Heart left ventricle (tissue), 16 donors: ENCODE measurements around the gene ZNF43. TPM values are rescaled to one million over a fixed set of nuclear protein-coding genes. Genes with fewer than 3 reads are reported as not detected.

Experiments
- ATAC-seq, 4 donors: fragments of 200-7000 bp; cut with Tn5 transposase; one replicate each; pipeline ENCODE4 v1.9.1; 2020 to 2022; ENCODE audit warnings: moderate library complexity in 4 of 4, mild to moderate bottlenecking in 3 of 4, moderate number of reproducible peaks in 1 of 4
- DNase-seq, 5 donors: peaks; one replicate each; pipeline ENCODE4 v3.0.0-alpha.2; 2020
- H3K27ac ChIP-seq, 12 donors: fragments of 200-600 bp; sonication (generic) in 4 of 12; one replicate each; pipeline versions ENCODE4 v1.5.0 to v1.8.0; 2016 to 2022; ENCODE audit warnings: mild to moderate bottlenecking in 2 of 12
- H3K27me3 ChIP-seq, 9 donors: fragments of 200-600 bp; sonication (generic) in 2 of 9; one replicate each; pipeline versions ENCODE4 v1.5.1 to v1.8.0; 2016 to 2022; ENCODE audit warnings: mild to moderate bottlenecking in 3 of 9
- H3K36me3 ChIP-seq, 9 donors: fragments of 200-600 bp; sonication (generic) in 2 of 9; one replicate each; pipeline versions ENCODE4 v1.5.0 to v1.8.0; 2018 to 2022; ENCODE audit warnings: mild to moderate bottlenecking in 2 of 9
- H3K4me1 ChIP-seq, 12 donors: fragments of 200-600 bp; sonication (generic) in 4 of 12; one replicate each; pipeline versions ENCODE4 v1.5.0 to v1.8.0; 2016 to 2022; ENCODE audit warnings: mild to moderate bottlenecking in 3 of 12
- H3K4me3 ChIP-seq, 12 donors: fragments of 200-600 bp; sonication (generic) in 4 of 12; one replicate each; pipeline versions ENCODE4 v1.5.0 to v1.8.0; 2017 to 2022; ENCODE audit warnings: mild to moderate bottlenecking in 9 of 12, moderate library complexity in 4 of 12
- H3K9me3 ChIP-seq, 12 donors: fragments of 200-600 bp; sonication (generic) in 4 of 12; one replicate each; pipeline versions ENCODE4 v1.5.0 to v1.8.0; 2016 to 2022; ENCODE audit warnings: mild to moderate bottlenecking in 1 of 12
- POLR2A ChIP-seq, 2 donors: fragments of 450-650 bp; IDR thresholded peaks; one replicate each; pipeline ENCODE4 v1.6.1; 2017; ENCODE audit warnings: antibody characterized with exemption in 2 of 2, mild to moderate bottlenecking in 2 of 2, moderate library complexity in 2 of 2
- WGBS, 4 donors: extraction: QIAGEN DNeasy Blood & Tissue Kit in 2 of 4; methylation state at CpG; one replicate each; pipeline versions ENCODE4 v1.1.5 to v1.1.7; 2013 to 2018; 5-methylcytosine and 5-hydroxymethylcytosine counted together
- intact Hi-C, 10 donors: fragments of 100-400 bp; cut with DNase I; formaldehyde crosslinking; loops; one replicate each; pipeline versions ENCODE4 v1.11.1 to v1.14.2; 2022
- polyA plus RNA-seq, 2 donors: library from polyadenylated mRNA; stranded (reverse); fragments of 200-250 nt; gene quantifications; one replicate each; pipeline ENCODE4 v1.2.3, GENCODE V29; 2013
- total RNA-seq, 9 donors: library from RNA; depleted of rRNA in 2 of 9; stranded (reverse); fragments of >200 nt in 2 of 9; fragmentation: NEBNext Ultra II Directional in 3 of 9; extraction: Animal tissue kit (Norgen Biotek cat#: 25700) in 3 of 9; gene quantifications; one replicate each; pipeline versions ENCODE4 v1.1.0 to v1.2.4, GENCODE V29; 2016 to 2023
- TF ChIP-seq, protein P1 (sequence below), 12 donors: fragments of 200-600 bp; sonication (generic) in 4 of 12; IDR thresholded peaks; one replicate each; pipeline versions ENCODE4 v1.5.0 to v1.8.0; 2018 to 2022; ENCODE audit warnings: antibody characterized with exemption in 12 of 12, mild to moderate bottlenecking in 5 of 12
- donor health status: ischemic (EF 13 %, LVEDD 7.1; RV severe dilation, severe dysfunction).
- donor health status: healthy with polysubstance abuse.
- donor health status: DM: no; HTN: yes; CAD: no.
- donor health status: DM: no; HTN: no; CAD: no.
- donor health status: ischemic (EF 25% LVEDD 6.9; RV normal size, moderate dysfunction).
- donor health status: ischemic (EF 25% LVEDD 5.7; RV mildly dilated, moderate dysfunction).
- donor health status: healthy.
- donor health status: DM: yes; HTN: yes; CAD: no.
- donor health status: ischemic (EF 35%, LVEDD 5.7; RV mildly dilated, moderate dysfunction).
- donor health status: nonischemic (EF 11% LVEDD 7.7; RV severe dilation, severe dysfunction).
- donor health status: DM: yes; HTN: yes; CAD: no.
- donor health status: PGD.
- donor health status: ischemic (EF 29% LVEDD 5.4; RV normal size, mild dysfunction).
- donor health status: nonischemic (EF 23%, LVEDD 6.1; RV moderate dilation, normal function).

ZNF43 gene
- total and polyA plus RNA-seq, 11 donors: 2.6 to 13.8 (median 6.0) TPM

DNA sequence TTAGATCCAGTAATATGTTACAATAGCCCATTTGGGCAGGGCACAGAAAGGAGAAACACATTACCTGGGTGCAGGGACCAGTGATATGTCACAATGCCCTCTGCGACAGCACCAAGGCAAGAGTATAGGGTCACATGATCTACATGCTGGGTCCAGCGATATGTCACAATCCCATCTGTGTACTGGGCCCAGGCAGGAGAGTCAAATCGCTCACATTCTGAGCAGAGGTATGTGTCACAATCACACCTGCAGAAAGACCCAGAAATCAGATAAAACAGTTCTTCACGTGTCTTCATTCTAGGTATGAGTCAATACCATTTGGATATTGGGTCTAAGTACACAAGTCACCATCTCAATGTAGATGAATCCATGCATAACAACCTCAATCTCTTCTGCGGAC, 7.1 kb upstream of the ZNF43 start:
- Histone ChIP-seq H3K36me3 (peaks cover 0 to 76% (median 53%) of the 10 kb centered on the region in 9 donors), H3K4me1 (no peaks in the 10 kb centered on the region)
- TF ChIP-seq, protein P1, sequence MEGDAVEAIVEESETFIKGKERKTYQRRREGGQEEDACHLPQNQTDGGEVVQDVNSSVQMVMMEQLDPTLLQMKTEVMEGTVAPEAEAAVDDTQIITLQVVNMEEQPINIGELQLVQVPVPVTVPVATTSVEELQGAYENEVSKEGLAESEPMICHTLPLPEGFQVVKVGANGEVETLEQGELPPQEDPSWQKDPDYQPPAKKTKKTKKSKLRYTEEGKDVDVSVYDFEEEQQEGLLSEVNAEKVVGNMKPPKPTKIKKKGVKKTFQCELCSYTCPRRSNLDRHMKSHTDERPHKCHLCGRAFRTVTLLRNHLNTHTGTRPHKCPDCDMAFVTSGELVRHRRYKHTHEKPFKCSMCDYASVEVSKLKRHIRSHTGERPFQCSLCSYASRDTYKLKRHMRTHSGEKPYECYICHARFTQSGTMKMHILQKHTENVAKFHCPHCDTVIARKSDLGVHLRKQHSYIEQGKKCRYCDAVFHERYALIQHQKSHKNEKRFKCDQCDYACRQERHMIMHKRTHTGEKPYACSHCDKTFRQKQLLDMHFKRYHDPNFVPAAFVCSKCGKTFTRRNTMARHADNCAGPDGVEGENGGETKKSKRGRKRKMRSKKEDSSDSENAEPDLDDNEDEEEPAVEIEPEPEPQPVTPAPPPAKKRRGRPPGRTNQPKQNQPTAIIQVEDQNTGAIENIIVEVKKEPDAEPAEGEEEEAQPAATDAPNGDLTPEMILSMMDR (IDR thresholded peaks at IDR 0.05): no peak
- TF ChIP-seq POLR2A (IDR thresholded peaks at IDR 0.05): no peak

DNA sequence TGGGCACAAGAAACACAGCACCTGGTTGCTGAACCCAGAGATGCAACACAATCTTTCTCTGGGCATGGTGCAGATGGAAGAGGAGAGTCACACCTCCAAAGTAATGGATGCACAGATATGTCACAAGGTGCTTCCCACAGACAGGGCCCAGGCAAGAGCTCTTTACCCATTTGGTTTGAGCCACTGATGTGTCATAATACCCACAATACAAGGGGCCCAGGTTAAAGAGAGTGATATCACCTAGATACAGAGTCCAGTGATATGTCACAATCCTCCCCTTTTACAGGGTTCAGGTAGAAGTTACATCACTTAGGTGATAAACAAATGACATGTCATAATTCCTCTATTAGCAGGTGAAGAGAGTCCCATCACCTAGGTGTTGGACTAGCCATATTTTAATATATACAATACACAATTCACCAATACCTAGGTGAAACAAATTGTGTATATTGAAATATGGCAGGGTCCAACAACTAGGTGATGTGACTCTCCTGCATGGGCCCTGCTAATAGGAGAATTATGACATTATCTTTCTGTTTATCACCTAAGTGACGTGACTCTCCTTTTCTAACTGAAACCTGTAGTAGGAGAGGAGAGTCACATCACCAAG, 5.6 kb upstream of the ZNF43 start:
- ATAC-seq (no peak), DNase-seq (no peak)
- Histone ChIP-seq H3K9me3 (no peaks in the 10 kb centered on the region), H3K27ac (no peak overlapping the region), H3K4me1 (peaks cover 0 to 3% (median 1%) of the 10 kb centered on the region in 12 donors), H3K36me3 (peaks cover 0 to 68% (median 51%) of the 10 kb centered on the region in 9 donors), H3K4me3 (no peak overlapping the region), H3K27me3 (no peaks in the 10 kb centered on the region)
- whole genome bisulfite sequencing, 4 donors: 55 to 68% (median 58%) methylated on average over 1 of the region's 1 CpG
- intact Hi-C loops: no loop called here
- TF ChIP-seq, protein P1 (IDR thresholded peaks at IDR 0.05): no peak
- TF ChIP-seq POLR2A (IDR thresholded peaks at IDR 0.05): no peak

More for the DNA sequence above, 7.1 kb upstream of the ZNF43 start:
- Histone ChIP-seq H3K4me3 (no peak overlapping the region), H3K27ac (no peak overlapping the region), H3K9me3 (no peaks in the 10 kb centered on the region), H3K27me3 (no peaks in the 10 kb centered on the region)
- DNase-seq (no peak), ATAC-seq (no peak)
- intact Hi-C loops: no loop called here
- 89 to 99% (median 98%) methylated on average over 5 of the region's 5 CpGs for WGBS, 4 donors

DNA sequence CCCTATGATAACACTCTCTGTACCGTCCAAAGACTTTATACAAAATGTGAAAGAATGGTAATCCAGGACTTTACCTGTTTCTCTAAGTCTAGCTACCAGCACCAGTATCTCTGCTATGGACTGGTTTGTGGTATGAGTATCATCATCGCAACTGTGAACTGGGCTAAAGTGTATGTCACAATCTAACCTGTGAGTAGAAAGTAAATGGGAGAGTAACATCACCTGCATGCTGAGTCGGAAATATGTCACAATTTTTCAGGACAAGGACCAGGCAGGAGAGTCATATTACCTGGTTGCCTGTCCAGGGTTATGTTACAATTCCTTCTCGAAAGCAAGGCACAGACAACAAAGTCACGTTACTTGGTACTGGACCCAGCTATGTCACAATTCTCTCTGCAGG, 5.1 kb upstream of the ZNF43 start:
- Histone ChIP-seq H3K27ac (no peak overlapping the region), H3K27me3 (no peaks in the 10 kb centered on the region), H3K4me3 (no peak overlapping the region), H3K9me3 (no peaks in the 10 kb centered on the region), H3K4me1 (peaks cover 0 to 7% (median 6%) of the 10 kb centered on the region in 12 donors), H3K36me3 (peaks cover 0 to 65% (median 51%) of the 10 kb centered on the region in 9 donors)
- intact Hi-C loops: no loop called here
- TF ChIP-seq, protein P1 (IDR thresholded peaks at IDR 0.05): no peak
- TF ChIP-seq POLR2A (IDR thresholded peaks at IDR 0.05): no peak
- ATAC-seq: no peak
- WGBS, 4 donors: 93 to 98% (median 96%) methylated on average over 5 of the region's 5 CpGs
- DNase-seq: no peak

DNA sequence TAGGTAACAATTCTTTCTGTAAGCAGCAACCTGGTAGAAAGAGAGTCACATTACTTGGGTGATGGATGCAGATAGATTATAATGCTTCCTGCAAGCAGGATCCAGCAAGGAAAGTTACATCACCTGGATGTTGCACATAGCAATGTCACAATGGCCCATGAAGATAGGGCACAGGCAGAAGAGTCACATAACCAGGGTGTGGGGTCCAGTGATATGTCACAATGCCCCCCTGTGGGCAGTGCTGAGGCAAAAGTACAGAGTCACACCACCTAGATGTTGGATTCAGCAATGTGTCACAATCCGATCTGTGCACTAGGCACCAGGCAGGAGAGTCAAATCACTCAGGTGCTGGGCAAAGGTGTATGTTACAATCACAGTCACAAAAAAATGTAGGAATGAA, 4.0 kb upstream of the ZNF43 start:
- H3K4me3 ChIP-seq: no peak overlapping the region
- H3K4me1 ChIP-seq: peaks cover 0 to 9% (median 6%) of the 10 kb centered on the region in 12 donors
- H3K27ac ChIP-seq: no peak overlapping the region
- no peak for ATAC-seq
- TF ChIP-seq, protein P1 (IDR thresholded peaks at IDR 0.05): no peak
- TF ChIP-seq POLR2A (IDR thresholded peaks at IDR 0.05): no peak
- H3K27me3 ChIP-seq: no peaks in the 10 kb centered on the region
- DNase-seq: no peak
- 88 to 100% (median 93%) methylated on average over 1 of the region's 1 CpG for WGBS, 4 donors
- H3K36me3 ChIP-seq: peaks cover 0 to 57% (median 45%) of the 10 kb centered on the region in 9 donors
- H3K9me3 ChIP-seq: no peaks in the 10 kb centered on the region
- intact Hi-C loops: loop anchor here in 1 of 10 donors (10.0 kb wide), 1 partner anchor 335 kb away; the partner anchor contains the start of gene ZNF429
